ENCODE results near the gene NME2. TPM values are rescaled to one million over a fixed set of nuclear protein-coding genes. Genes with fewer than 3 reads are reported as not detected.
"Not testable (repeated sequence)": the region's sequence is repeated elsewhere in the genome, so short reads cannot be mapped to it uniquely, and the experiment has no call there.

Gene NME2
- total RNA-seq: 683 TPM

DNA sequence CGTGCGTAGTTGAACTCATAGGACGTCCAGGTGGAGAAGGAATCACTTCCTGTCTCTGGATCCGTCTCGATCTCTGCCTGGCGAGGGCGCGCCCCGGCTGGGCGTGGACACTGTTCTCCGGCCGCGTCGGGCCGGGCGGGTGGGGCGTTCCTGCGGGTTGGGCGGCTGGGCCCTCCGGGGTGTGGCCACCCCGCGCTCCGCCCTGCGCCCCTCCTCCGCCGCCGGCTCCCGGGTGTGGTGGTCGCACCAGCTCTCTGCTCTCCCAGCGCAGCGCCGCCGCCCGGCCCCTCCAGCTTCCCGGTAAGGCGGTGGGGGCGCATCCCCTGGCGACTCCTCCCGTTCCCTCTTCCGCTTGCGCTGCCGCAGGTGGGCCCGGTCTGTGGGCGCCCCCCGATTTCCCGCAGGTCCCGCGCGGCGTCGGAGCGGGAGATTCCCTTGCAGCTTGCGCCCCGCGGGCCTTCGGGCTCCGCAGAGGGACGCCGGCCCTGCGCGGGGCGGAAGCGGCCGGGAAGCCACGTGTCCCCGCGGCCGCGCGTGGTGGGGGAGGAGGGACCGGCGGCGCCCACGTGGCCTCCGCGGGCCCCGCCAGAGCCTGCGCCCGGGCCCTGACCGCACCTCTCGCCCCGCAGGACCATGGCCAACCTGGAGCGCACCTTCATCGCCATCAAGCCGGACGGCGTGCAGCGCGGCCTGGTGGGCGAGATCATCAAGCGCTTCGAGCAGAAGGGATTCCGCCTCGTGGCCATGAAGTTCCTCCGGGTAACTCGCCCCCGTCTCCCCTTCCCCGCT is at the start of gene NME2:
Gene NME2 (plus strand): TSS at position 214 of the 789 bp plus-strand sequence. CDS start 420 bp downstream, at position 634.
- peak; percentile 96 for ATAC-seq

DNA sequence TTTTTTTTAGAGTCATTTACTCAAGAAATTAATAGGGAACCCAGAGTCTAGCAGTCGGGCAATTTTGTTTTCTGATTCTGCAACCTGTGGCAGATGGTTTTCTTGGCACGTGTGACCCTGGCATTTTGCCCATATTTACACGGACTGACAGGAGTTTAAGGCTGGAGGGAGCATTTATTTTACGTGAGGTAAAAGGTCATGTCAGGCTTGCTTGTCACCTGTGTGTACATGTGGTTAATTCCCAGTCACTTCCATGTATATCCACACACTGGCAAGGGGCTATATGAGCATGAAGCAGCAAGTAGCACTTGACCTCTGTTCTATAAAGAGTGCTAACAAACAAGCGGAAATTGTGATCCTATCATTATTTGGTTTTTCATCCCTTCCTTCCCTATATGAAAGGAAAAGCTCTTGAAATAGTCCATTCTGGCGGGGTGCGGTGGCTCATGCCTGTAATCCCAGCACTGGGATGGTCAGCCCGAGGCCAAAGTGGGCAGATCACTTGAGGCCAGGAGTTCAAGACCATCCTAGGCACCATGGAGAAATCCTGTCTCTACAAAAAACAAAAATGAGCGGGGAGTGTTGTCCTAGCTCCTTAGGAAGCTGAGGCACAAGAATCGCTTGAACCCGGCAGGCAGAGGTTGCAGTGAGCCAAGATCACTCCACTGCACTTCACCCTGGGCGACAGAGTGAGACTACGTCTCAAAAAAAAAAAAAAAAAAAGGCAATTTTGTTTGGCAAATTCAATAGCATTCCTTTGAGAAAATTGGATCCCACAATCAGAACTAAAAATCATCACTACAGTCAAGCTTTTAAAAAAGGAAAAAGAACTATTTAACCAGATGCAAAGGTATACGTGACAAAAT is 47.6 kb upstream of the NME2 start:
- no peak for ATAC-seq

DNA sequence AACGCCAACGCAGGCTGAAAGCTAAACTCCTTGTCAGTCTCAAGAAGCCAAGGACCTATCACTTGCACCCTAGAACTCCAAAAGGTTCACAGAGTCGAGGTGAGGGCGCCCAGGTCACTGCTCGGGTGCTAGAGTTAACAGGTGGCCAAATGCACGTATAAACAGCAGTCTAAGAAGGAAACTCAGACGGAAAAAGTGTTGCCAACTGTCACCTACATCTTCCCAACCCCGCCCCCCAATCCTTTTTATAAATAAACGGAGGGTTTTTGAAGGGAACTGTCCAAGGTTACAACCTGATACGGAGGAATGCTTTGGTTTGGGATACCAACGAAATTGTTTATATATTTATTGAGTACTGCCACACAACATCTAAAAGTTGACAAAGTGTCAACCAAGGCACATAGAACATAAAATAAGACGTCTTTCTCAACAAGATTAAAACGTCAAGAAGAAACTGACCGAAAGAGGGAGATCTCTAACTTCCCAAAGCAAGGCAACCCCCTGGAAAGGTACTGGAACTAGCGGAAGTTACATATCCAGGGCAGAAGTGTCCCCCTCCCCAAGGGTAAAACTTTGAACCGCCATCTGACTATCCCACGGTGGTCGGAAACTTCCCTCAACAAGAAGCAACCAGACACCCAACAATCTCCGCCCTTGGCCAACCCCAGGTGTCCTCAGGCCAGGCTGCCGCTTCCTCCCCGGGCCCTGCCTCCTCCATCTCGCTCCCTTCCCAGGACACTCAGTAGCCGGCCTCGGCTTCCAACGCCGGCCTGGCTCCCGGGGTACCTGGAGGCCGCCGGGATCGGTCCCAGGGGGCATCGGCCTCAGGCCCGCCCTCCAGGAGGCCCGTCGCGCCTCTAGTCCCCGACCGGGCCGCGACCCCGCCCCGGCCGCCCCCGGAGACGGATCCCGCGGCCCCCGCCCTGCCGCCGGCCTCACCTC is 46.5 kb upstream of the NME2 start:
- peak; percentile 15 for ATAC-seq

DNA sequence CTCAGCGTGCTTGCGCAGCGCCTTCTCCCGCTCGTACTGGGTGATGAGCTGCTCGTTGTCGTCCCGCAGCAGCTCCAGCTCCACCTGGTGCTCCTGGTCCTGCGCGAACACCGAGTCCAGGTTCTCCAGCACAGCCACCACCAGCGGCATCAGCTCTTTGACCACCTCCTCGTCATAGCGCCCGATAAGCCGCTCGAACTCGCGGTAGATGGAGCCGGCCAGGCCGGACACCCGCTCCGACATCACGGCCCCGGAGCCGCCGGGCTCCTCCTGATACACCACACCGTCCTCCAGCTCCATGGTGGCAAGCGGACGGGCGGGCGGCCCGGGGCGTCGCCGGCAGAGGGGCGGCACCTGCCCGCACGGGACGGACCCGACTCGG is 45.9 kb upstream of the NME2 start:
- ATAC-seq: peak; percentile 24

DNA sequence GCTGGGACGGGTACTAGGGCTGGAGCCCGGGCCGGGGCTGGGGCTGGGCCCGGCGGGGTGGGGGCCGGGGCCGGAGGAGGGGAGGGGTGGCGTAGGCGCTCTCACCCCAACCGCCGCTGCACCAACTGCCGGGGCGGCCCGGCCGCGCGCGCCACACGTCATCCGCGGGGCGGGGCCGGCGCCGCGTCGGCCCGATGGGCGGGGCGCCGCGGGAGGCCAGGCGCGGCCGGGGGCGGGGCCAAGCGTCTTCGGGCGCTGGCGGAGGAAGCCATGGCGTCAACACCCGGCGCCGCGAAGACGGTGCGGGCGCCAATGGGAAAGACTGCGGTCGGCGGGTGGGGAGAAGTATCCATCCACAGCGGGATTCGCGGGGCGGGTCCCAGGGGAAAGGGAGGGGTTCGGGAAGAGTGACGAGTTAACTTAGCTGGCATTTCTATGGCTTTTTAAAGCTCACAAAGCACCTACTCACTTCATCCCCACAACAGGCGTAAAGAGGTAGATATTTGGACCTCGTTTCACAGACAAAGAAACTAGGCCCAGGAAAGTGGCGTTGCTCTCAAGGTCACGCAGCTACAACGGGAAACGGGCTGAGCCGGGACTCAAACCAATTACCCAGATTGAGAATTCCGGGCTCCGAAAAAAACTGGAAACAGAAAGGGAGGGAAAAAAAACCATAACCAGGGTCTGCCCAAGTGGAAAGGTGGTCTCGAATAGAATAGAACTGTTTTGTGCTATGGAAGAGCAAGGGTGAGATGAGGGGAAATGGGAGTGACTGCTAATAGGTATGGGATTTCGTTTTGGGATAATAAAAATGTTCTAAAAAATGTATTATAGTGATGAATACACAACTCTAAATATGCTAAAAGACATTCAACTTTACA is 45.2 kb upstream of the NME2 start, which contains the start of gene SPAG9:
Gene SPAG9 (minus strand): TSS at position 130 of the 881 bp plus-strand sequence. CDS start 212 bp downstream, outside the sequence.
- ATAC-seq: peak; percentile 87

DNA sequence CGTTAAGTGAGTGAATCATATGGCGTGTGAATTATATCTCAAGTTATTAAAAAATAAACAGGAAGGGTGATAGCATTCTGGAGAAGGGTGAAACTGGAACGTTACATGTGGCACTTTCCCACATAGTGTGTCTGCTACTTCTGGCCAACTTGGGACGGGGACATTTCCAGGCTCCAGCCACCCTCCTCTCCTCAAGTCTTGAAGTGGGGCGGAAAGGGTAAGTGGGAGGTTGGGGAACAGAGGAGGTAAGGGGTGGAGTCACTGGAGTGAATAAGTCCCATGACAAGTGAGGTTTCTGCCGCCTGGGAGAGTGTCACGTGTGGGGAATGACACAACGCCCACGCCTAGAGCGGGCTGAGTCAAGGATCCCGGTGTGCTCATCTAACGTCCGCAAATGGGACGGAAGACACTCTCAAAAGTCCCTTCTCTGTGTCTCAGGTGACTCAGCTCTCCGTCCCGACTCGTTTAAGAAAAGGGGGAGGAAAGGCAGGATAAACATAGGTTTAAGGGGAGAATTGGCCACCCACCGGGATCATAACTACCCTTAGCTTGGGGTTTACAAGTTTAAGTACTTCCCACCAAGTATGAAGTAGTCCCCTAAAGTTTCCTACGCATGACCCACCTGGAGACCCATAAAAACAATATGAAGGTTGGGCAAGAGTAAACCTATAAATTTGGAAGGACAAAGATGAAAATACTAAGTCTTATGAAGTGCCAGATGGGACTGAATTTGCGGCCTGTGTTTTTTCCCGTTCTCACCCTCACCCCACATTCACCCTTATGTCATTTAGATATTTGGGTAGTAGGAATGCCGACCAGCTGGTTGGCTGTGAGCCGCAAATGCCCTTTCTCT is 44.4 kb upstream of the NME2 start:
- ATAC-seq: peak; percentile 93

DNA sequence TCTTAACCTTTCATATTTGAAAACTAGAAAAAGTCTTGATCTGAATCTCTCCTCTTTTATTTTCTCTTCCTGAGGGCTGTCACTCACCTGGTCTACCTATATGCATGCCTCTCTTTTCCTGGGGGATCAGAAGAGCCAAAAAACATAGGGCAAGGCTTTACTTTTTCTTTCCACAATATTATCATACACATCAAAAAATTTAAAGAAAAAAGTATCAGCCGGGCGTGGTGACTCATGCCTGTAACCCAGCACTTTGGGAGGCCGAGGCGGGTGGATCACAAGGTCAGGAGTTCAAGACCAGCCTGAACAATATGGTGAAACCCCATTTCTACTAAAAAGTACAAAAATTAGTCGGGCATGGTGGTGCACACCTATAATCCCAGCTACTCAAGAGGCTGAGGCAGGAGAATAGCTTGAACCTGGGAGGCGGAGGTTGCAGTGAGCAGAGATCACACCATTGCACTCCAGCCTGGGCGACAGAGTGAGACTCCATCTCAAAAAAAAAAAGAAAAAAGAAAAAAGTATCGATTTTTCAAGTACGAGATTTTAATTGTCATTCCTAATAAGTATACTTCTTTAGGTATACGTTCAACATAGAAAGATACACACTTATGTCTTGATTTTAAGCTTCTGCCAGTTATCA is 43.6 kb upstream of the NME2 start:
- ATAC-seq: not testable (repeated sequence)

DNA sequence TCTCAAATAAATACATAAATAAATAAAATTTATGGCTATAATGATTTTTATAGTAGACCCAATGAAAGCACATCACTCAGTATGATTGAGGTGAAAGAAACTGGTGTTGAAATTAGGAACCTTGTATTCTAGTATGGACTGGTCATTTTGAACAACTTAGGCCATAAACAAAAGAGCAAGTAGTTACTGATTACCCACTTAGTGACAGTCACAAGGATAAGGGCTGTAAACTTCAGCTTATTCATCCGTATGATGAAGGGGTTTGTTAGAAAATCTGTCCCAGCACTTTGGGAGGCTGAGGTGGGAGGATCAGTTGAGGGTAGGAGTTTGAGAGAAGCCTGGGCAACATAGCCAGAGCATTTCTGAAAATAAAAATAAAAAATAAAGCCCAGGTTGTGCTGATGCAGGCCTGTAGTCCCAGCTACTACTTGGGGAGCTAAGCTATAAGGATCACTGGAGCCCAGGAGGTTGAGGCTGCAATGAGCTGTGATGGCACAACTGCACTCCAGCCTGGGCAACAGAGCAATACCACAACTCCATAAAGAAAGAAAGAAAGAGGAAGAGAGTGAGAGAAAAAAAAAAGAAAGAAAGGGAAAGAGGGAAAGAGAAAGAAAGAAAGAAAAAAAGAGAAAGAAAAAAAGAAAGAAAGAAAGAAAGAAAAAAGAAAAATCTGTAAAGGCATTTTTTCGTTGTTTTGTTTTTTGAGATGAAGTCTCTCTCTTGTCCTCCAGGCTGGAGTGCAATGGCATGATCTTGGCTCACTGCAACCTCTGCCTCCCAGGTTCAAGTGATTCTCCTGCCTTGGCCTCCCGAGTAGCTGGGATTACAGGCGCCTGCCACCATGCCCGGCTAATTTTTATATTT is 41.3 kb upstream of the NME2 start:
- no peak for ATAC-seq

DNA sequence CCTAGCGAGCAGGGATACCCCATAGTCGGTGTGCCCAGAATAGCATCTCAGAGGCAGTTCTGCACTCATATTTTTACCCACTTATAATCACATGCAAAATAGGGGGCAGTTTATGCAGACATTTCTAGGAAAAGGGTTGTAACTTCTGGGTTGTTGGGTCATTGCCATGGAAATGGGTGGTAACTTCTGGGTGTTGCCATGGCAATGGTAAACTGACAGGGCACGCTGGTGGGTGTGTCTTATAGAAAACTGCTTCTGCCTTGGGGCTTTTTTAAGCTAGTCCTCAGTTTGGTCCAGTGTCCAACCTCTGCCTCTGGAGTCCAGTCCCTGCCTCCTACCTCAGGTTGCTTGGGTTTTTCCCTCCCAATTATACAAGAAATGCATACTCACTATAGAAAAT is 38.1 kb upstream of the NME2 start:
- no peak for ATAC-seq

DNA sequence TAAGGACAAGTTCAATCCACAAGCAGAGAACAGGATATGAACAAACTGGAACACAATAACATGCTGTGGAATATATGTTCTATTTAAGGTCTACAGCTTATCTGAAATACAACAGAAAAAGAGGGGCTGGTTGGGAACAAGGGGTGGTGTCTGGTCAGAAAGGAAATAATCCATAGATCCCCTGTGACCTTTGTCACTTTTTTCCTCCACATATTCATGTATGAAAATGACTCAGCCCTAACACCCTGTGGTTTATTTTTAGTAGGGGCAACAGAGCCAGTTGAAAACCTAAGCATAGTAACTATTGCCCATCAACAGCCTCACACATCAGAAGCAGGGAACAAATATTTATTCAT is 33.3 kb upstream of the NME2 start:
- no peak for ATAC-seq

DNA sequence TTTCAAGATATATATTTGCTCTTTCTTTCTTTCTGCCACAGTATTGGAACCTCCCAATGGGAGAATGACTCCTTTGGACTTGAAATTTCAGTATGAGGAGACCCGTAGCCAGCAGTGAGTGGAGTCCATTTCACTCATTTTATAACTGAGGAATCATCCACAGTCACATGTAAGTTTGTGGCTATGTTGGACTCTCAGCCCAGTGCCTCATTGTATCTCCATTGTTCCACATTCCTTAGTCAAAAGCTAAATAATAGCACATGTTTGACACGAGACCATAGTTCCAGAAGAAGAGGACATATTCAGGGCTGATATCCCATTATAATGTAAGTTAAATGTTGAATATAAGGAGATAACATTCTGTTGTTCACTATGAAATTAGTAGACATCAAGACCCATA is 32.8 kb upstream of the NME2 start:
- no peak for ATAC-seq

DNA sequence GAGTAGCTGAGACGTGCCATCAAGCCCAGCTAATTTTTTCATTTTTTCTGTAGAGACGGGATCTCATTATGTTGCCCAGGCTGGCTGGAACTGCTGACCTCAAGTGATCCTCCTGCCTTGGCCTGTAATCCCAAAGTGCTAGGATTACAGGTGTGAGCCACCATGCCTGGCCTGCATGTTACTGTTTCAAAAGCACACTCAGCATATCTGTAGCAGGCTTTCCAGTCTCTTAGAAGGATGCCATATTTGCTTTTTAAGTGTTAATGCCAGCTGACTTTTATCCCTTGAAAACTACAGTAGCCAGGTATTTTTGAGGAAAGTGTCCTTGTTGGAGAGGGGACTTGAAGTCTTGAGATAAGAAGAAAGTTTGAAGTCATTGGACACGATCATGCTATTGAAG is 30.3 kb upstream of the NME2 start:
- ATAC-seq: no peak

DNA sequence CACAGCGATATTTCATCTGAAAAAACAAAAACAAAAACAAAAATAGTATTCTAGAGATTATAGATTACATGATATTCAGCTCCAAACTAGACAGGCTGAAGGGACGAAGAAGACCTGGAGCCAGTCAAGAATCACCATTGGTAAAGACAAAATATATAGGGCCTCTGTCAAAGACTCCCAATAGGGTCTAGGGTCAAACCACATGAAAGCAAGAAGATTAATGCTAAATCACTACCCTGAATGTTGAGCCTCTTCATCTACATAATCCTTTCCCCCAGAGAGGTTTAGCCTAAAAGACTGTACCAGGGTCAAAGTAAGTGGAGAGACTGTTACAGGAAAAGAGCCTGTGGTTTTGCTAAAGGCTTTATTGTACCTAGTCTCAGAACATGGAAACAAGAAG is 23.6 kb upstream of the NME2 start:
- no peak for ATAC-seq

DNA sequence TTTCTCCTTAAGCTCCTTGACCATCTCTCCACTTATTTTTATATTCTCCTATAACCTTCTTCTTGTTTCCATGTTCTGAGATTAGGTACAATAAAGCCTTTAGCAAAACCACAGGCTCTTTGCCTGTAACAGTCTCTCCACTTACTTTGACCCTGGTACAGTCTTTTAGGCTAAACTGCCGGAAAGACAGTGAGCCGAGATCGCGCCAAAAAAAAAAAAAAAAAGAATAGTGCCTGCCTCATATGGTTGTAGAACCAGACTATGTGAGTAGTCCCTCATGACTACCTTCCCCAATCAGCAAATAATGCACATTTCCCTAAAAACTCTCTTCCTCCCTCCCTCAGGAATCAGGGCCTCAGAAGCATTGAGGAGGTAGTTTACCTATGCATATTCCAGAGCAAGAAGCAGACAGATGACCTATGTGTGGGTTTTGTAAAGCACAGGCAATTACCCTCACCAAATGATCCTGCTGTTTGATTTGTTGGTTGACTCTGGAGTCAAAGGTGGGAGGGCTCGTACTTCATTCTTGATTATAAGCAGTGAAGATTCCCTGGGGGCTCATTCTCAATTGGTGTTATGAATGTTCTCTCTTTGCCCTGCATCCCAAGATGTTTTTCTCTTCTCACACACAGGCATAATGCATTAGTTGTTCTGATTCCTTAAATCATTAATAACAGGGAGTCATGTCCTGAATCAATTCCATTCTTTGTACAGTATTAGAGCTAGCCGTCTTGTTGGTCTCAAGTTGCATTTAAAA is 21.8 kb upstream of the NME2 start:
- no peak for ATAC-seq

DNA sequence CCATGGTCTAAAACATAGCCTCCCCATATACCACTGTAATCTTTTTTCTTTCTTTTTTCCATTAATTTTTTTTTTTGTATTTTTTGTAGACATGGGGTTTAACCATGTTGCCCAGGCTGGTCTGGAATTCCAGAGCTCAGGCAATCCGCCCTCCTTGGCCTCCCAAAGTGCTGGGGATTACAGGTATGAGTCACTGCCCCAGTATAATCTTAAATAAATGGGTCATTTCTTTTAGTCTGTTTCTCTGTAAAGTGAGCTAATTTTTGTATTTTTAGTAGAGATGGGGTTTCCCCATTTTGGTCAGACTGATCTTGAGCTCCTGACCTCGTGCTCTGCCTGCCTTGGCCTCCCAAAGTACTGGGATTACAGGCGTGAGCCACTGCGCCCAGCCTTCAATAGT is 18.6 kb upstream of the NME2 start:
- ATAC-seq: no peak

DNA sequence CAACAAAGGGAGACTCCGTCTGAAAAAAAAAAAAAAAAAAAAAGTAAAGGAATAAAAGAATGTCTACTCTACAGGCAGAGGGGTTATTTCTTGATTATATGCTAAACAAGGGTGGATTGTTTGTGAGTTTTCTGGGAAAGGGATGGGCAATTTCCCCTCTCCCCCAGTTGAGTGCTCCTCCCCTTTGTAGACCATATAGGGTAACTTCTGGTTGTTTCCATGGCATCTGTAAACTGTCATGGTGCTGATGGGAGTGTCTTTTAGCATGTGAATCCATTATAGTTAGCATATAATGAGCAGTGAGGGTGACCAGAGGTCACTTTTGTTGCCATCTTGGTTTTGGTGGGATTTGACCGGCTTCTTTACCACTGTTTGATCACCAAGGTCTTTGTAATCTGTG is 17.0 kb upstream of the NME2 start:
- ATAC-seq: no peak

DNA sequence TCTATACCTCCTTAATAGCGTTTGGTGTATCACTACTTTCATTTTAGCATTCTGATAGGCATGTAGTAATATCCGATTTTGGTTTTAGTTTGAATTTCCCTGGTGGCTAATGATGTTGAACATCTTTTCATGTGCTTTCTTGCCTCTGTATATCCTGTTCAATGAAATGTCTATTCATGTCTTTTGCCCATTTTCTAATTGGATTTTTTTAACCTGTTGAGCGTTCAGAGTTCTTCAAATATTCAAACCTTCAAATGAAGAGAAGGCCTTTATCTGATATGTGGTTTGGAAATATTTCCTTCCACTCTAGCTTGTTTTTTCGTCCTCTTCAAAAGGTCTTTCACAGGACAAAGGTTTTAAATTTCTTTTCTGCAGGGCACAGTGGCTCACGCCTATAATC is 15.3 kb upstream of the NME2 start:
- no peak for ATAC-seq

DNA sequence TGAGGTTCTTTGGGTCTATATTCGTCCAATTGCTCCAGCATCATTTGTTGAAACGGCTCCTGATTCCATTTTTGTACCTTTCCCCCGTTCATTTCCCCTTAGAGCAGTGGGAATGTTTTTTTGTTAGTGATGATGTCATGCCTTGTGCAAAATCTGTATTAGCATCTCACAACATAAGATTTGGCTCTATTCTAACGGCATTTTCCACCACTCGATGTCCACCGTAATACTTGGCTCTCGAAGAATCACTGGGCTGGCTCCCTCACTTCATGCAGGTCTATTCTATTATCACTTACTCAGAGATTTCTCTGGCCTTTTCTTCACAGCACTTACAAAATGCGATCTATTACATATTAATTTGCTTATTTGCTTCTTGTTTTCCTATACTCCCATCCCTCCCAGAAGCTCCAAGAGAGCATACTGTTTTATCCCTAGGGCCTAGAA is 13.4 kb upstream of the NME2 start:
- no peak for ATAC-seq

Measured in esophagus mucosa (tissue), 1 donor.